Adrenal gland (tissue), 5 donors: ENCODE data around the gene CENPU.

Experiments used
- CTCF ChIP-seq, 6 experiments: fragments of 450-650 bp in 4 of 6; fragments of 200-600 bp in 2 of 6; sonication (generic) in 1 of 6; IDR thresholded peaks; 1 replicate in 5 of 6; 2 replicates in 1 of 6; pipeline versions ENCODE4 v1.5.1 to v1.8.0; 2016 to 2021; ENCODE audit warnings: antibody characterized with exemption in 6 of 6, mild to moderate bottlenecking in 2 of 6, moderate library complexity in 1 of 6
- POLR2A ChIP-seq, 2 donors: fragments of 450-650 bp; IDR thresholded peaks; one replicate each; pipeline ENCODE4 v1.6.1; 2017; ENCODE audit warnings: antibody characterized with exemption in 2 of 2, mild to moderate bottlenecking in 2 of 2, moderate library complexity in 1 of 2
- donor health status: DM: no; HTN: no; CAD: no.

- TF ChIP-seq POLR2A (IDR thresholded peaks at IDR 0.05) = no peak
- TF ChIP-seq CTCF (IDR thresholded peaks at IDR 0.05) = no peak
Observed at GRCh38 chr4:184671101-184671500, 62.8 kb downstream of the CENPU start.
